Duodenal mucosa (tissue), 2 donors: ENCODE data around the gene FAM171A1.
A peak's percentile ranks its signal among the peaks of the same experiment; 100 is the strongest.

ENCODE experiments used
- H3K27ac ChIP-seq: one replicate; pipeline ENCODE4 v1.7.0; 2013; ENCODE audit warnings: low read depth, low read length
- H3K27me3 ChIP-seq, 2 donors: one replicate each; pipeline ENCODE4 v1.7.0; 2013; ENCODE audit warnings: low read length in 2 of 2, control low read depth in 1 of 2; ENCODE audit not compliant: insufficient read depth in 2 of 2, control insufficient read depth in 1 of 2
- H3K36me3 ChIP-seq, 2 donors: one replicate each; pipeline ENCODE4 v1.7.0; 2013; ENCODE audit warnings: low read length in 2 of 2, control low read depth in 1 of 2; ENCODE audit not compliant: insufficient read depth in 2 of 2, control insufficient read depth in 1 of 2
- H3K4me1 ChIP-seq, 2 donors: one replicate each; pipeline ENCODE4 v1.7.0; 2013; ENCODE audit warnings: low read length in 2 of 2, control low read depth in 1 of 2; ENCODE audit not compliant: insufficient read depth in 2 of 2, control insufficient read depth in 1 of 2
- H3K4me3 ChIP-seq, 2 donors: one replicate each; pipeline ENCODE4 v1.7.0; 2013; ENCODE audit warnings: low read length in 2 of 2, low read depth in 1 of 2
- H3K9ac ChIP-seq, 2 donors: one replicate each; pipeline ENCODE4 v1.7.0; 2013; ENCODE audit warnings: low read length in 2 of 2, low read depth in 1 of 2
- H3K9me3 ChIP-seq, 2 donors: one replicate each; pipeline ENCODE4 v1.7.0; 2013; ENCODE audit warnings: low read length in 2 of 2, control low read depth in 1 of 2; ENCODE audit not compliant: control insufficient read depth in 1 of 2

FAM171A1 gene

DNA sequence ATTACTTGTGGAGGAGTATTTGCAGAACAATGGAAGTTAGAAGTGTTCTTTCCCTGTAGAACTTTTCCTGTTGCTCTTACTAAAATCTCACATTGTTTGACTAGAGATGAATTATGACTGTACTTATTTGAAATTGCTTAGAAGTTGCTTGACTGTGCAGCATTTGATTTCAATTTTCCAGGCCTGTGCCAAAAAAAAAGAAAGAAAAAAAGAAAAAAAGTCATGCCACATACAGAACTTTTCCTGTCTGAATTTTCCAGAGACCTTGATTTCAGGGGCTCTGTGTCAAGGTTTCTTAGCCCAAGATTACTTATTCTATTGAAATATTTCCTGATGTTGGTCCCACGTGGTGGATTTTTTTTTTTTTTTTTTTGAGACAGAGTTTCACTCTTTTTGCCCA lies 3.5 kb upstream of the FAM171A1 start:
- no peaks in the 10 kb centered on the region for H3K9me3 ChIP-seq
- H3K9ac ChIP-seq: no peak overlapping the region
- peaks cover 3 to 7% of the 10 kb centered on the region in 2 donors for H3K4me1 ChIP-seq
- H3K27ac ChIP-seq: no peak overlapping the region
- H3K27me3 ChIP-seq: peaks cover 4 to 6% of the 10 kb centered on the region in 2 donors
- no peak overlapping the region for H3K4me3 ChIP-seq
- H3K36me3 ChIP-seq: no peaks in the 10 kb centered on the region

DNA sequence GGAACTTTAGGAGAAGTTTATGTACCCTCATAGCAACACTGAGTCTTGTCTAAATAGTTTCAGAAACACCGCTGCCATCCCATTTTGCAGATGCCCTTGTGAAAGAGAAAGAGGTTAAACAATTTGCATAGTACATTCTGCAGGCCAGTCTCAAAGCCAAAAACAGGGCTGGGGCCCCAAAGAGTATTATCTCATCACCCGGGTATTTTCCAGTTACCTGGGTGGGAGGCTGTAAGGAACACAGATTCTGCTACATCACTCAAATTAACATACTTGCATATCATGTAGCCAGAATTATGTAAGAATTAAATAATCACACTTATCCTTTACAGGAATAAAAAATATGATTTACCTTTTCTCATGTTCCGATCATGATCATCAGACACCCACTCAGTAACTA lies 3.1 kb upstream of the FAM171A1 start:
- H3K4me1 ChIP-seq: peaks cover 7 to 10% of the 10 kb centered on the region in 2 donors
- H3K36me3 ChIP-seq: no peaks in the 10 kb centered on the region
- no peak overlapping the region for H3K27ac ChIP-seq
- peaks cover 4 to 6% of the 10 kb centered on the region in 2 donors for H3K27me3 ChIP-seq
- no peak overlapping the region for H3K4me3 ChIP-seq
- H3K9ac ChIP-seq: no peak overlapping the region
- no peaks in the 10 kb centered on the region for H3K9me3 ChIP-seq

DNA sequence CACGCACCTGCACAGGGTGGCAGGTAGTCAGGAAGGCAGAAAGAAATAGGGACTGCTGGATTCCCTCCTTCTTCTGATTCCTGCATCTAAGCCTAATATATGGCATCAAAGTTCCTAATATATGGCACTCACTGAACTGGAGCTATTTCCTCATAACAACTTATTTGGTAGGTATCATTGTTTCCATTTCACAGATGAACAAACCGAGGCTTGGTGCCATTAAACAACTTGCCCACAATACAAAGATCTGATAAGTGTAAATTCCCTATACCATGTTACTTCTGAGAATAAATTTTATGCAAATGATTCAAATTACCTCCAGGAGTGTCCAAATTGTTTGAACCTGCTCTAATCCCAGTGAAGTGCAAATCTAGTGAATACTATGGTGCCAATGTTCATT lies 2.1 kb upstream of the FAM171A1 start:
- Histone ChIP-seq H3K27ac (no peak overlapping the region), H3K36me3 (no peaks in the 10 kb centered on the region), H3K4me3 (no peak overlapping the region), H3K4me1 (peaks cover 7 to 10% of the 10 kb centered on the region in 2 donors), H3K27me3 (peaks cover 4 to 6% of the 10 kb centered on the region in 2 donors), H3K9me3 (no peaks in the 10 kb centered on the region), H3K9ac (no peak overlapping the region)

DNA sequence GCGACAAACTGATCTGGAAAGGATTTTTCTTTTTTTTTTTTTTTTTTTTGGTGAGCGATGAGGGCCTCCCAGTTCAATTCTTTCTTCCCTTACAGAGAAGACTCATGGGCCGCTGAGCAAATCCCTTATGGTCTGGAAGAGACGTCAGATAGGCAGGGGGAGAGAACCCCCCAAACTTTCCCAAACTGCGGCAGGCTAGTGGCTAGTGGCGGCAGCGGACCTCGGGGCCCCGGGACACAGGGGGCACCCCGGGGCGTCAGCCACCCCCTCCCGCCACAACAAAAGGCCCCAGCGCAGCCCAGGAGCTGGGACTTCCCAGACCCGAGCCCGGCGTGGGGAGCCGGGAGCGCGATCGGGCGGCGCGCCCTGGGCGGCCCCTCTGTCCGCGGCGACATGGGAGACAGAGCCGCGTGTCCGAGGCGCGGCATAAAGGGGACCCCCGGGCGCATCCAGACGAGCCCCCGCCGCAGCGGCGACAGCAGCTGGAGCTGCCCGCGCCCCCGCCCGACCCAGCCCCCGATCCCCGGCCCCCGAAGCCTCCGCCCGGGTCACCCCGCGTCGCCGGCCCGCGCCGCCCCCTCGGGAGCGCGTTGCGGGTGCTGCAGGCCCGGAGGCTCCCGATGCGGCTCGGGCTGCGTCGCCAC lies 755 bp downstream of the FAM171A1 start:
- Histone ChIP-seq H3K4me1 (peaks cover 7 to 10% of the 10 kb centered on the region in 2 donors), H3K4me3 (peak overlapping the region; percentile 60 to 68), H3K27ac (peak overlapping the region; percentile 17), H3K9me3 (no peaks in the 10 kb centered on the region), H3K36me3 (no peaks in the 10 kb centered on the region), H3K9ac (peak overlapping the region; percentile 58 to 60), H3K27me3 (peaks cover 4 to 6% of the 10 kb centered on the region in 2 donors)

DNA sequence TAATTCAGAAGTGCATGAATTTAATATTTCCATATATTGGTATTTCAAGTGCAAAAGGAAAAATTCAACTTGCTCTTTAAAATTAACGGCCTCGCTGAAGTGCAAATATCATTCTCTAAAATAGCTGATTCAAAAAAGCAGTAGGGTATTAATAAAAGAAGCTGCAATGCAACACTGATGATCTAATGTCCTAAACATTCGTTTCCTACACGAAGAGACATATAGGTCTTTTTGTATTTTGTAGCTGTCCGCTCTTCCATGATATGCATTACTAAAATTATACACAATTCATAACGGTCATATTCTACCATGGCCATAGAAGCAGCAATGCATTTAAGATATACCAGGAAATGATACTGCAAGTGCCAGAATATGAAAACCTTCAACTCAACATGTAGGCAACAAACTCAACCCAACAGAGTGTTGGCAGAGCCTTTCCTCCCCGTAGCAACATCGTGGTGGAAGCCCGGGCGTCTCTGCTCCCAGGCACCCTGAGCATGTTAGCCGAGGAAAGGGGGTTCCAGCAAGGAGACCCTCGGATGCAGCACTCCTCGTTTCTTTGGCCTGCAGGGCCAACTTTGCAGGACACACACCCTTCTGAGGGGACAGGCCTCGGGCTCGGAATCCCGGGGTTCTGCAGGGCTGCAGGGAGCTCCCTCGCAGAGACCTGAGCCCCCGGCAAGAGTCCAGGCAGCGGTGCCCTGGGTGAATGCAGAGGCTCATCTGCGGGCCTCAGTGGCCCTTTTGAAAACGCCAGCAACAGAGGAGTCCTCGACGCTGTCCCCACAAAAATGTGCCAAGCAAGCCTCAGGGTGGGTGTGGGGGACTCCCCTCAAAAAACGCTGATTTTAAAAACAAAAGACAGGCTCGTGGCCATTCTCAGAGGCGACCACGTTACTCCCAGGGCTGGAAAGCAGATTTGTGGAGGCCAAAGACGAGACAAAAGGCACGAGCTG lies 1.6 kb downstream of the FAM171A1 start:
- Histone ChIP-seq H3K27me3 (peaks cover 6 to 7% of the 10 kb centered on the region in 2 donors), H3K9me3 (no peaks in the 10 kb centered on the region), H3K27ac (no peak overlapping the region), H3K9ac (peak overlapping the region; percentile 58 to 60), H3K4me1 (peaks cover 10 to 11% of the 10 kb centered on the region in 2 donors), H3K36me3 (no peaks in the 10 kb centered on the region), H3K4me3 (peak overlapping the region; percentile 60 to 68)

DNA sequence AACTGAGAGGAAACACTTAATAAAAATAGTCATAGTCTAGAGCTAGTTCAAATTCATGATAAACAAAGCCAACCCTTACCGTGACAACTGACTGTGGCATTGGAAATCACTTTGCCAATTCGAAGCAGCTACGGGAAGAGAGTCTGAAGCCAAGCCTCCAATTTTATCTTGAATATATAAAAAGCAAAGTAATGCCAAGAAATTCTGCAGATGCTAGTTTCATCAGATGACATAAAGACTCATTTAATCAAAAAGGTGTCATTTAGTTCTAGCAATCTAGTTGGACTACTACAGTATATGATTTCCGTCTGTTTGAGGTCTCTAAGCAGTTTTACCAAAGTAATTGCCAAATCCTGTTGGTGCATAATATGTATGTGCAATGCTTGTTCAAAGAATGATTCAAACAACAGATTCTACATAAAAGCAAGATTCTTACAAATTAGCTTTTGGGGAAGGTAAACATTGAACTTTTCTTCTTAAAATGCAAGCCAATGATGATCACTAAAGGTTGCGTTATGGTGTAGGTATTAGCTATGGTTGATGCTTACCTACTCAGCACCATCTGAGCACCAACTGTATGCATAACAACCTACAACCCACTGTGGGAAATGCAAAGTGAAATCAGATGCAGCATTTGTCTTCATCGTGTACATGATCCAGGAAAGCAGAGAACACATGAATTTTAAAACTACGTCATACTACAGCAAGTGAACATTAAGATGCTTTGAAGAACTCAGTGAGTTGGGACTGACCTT lies 2.8 kb downstream of the FAM171A1 start:
- H3K4me1 ChIP-seq: peaks cover 10 to 16% of the 10 kb centered on the region in 2 donors
- H3K27me3 ChIP-seq: peaks cover 5 to 7% of the 10 kb centered on the region in 2 donors
- no peak overlapping the region for H3K9ac ChIP-seq
- H3K27ac ChIP-seq: no peak overlapping the region
- H3K9me3 ChIP-seq: no peaks in the 10 kb centered on the region
- no peak overlapping the region for H3K4me3 ChIP-seq
- no peaks in the 10 kb centered on the region for H3K36me3 ChIP-seq

DNA sequence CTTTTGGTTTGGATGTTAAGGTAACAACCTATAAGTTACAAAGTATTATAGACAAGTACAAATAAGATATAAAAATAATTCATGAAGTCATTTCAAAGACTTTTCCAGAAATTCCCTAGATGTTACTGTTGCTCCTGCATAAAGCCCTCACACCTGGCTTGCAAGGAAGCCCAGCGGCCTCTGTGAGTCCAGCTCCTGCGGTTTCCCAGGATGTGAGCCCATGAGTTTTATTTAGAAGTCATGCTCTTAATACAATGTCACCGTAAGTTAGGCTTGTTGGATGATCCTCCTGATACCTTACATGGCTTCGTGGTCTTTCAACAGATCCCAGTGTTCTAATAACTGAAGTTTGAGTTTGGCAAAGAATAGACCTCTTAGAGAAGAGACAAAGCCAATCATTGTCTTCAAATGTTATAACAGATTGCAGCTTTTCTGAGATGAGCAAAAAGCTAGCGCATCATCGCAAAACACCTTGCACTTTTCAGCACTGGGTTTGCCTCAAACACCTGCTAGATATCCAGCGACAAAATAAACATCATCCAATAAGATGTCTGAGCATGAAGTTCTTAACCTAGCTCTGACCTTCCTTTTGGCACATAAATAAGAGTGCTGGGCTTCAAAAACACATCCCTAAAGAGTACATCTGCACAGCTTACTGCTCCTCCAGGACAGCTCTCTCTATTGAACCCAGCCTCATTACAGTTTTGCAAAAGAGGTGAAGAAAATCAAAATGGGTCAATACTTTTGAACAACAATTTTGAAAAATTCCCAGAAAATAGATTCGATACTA lies 3.6 kb downstream of the FAM171A1 start:
- H3K4me1 ChIP-seq: peaks cover 10 to 16% of the 10 kb centered on the region in 2 donors
- H3K9ac ChIP-seq: no peak overlapping the region
- no peak overlapping the region for H3K4me3 ChIP-seq
- H3K36me3 ChIP-seq: no peaks in the 10 kb centered on the region
- H3K27ac ChIP-seq: no peak overlapping the region
- H3K9me3 ChIP-seq: no peaks in the 10 kb centered on the region
- peaks cover 0 to 3% of the 10 kb centered on the region in 2 donors for H3K27me3 ChIP-seq

DNA sequence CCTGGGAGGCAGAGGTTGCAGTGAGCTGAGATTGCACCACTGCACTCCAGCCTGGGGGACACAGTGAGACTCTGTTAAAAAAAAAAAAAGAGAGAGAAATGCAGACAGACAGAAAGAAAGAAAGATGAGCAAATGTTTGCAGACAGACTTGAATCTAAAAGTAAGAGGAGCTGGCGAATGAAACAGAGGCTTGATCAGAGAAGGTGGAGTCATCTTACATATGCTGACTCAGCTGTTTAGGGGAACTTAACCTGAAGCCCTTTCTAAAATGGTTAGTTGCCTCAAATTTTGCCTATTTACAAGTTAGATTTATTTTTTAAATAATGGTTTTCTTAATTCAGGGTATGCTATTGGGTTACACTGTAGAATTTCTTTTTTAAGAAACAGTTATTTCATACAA lies 5.4 kb downstream of the FAM171A1 start:
- H3K4me3 ChIP-seq: no peak overlapping the region
- no peaks in the 10 kb centered on the region for H3K36me3 ChIP-seq
- no peak overlapping the region for H3K27ac ChIP-seq
- H3K27me3 ChIP-seq: peaks cover 0 to 3% of the 10 kb centered on the region in 2 donors
- H3K9ac ChIP-seq: no peak overlapping the region
- peaks cover 7 to 22% of the 10 kb centered on the region in 2 donors for H3K4me1 ChIP-seq
- no peaks in the 10 kb centered on the region for H3K9me3 ChIP-seq

DNA sequence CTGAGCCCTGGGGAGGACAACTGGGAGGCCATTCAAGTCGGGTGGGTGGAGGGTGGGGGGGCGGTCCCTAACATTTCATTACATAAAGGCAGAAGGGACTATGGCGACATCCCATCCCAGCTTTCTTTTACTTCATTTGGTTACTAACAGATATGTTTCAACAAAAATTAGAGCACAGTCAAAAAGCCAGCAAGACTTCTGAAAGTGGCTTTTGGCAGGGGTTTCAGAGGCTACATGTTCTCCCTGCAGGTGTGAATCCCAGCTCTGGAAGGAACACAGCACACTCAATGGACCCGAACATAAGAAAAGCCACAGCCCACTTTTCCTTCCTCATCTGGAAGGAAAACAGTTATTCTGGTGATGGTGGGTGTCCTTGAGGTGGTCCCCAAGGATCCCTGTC lies 7.1 kb downstream of the FAM171A1 start:
- H3K27ac ChIP-seq: no peak overlapping the region
- H3K36me3 ChIP-seq: no peaks in the 10 kb centered on the region
- H3K9me3 ChIP-seq: no peaks in the 10 kb centered on the region
- peaks cover 0 to 3% of the 10 kb centered on the region in 2 donors for H3K27me3 ChIP-seq
- peaks cover 0 to 19% of the 10 kb centered on the region in 2 donors for H3K4me1 ChIP-seq
- no peak overlapping the region for H3K4me3 ChIP-seq
- no peak overlapping the region for H3K9ac ChIP-seq
